Measurements from ENCODE around the gene ECHS1. TPM values are rescaled to one million over a fixed set of nuclear protein-coding genes. Genes with fewer than 3 reads are reported as not detected.
"Not testable (repeated sequence)": the region's sequence is repeated elsewhere in the genome, so short reads cannot be mapped to it uniquely, and the experiment has no call there.

The ECHS1 gene
- total and polyA plus RNA-seq, 2 of the 8 experiments (the other 6 are each of a cell fraction or from before 2014, with no cell fraction given) = 41.7 to 101 TPM

DNA sequence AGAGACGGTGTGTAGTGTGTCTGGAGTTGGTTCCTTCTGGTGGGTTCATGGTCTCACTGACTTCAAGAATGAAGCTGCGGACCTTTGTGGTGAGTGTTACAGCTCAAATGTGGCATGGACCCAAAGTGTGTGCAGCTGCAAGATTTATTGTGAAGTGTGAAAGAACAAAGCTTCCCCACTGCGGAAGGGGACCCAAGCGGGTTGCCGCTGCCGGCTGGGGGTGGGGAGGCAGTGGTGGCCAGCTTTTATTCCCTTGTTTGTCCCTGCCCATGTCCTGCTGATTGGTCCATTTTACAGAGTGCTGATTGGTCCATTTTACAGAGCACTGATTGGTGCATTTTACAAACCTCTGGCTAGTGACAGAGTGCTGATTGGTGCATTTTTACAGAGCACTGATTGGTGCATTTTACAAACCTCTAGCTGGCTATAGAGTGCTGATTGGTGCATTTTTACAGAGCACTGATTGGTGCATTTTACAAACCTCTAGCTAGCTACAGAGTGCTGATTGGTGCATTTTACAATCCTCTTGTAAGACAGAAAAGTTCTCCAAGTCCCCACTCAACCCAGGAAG is 52.2 kb downstream of the ECHS1 start:
- not testable (repeated sequence) for DNase-seq (ENCODE audit: low read depth in 1 of 2, low spot score in 2 of 2); H3K23ac ChIP-seq (ENCODE audit: insufficient read length); H2BK15ac ChIP-seq (ENCODE audit: low read length); H2AFZ ChIP-seq (ENCODE audit: low read length); FAIRE-seq; H3K36me3 ChIP-seq (ENCODE audit: control insufficient read depth in 2 of 4, insufficient read depth in 4 of 4, low read length in 3 of 4); H4K20me1 ChIP-seq (replicated peaks in 1 of 2; ENCODE audit: control insufficient read depth in 1 of 2, insufficient read depth in 2 of 2, low read length in 2 of 2); H3K9ac ChIP-seq (replicated peaks in 1 of 4; ENCODE audit: extremely low read depth in 1 of 4, low read depth in 3 of 4, low read length in 3 of 4); H3K23me2 ChIP-seq (ENCODE audit: low read depth, low read length); H2AK5ac ChIP-seq (ENCODE audit: low read depth, low read length); H3K4me3 ChIP-seq (ENCODE audit: extremely low read depth in 1 of 4, insufficient read depth in 2 of 4, low read depth in 3 of 4, low read length in 4 of 4); H3K18ac ChIP-seq (ENCODE audit: extremely low read depth, low read length); H4K8ac ChIP-seq (ENCODE audit: extremely low read depth, insufficient read depth, low read length); H3K56ac ChIP-seq (replicated peaks; ENCODE audit: insufficient read length, low read depth, low read length); H3K79me1 ChIP-seq (ENCODE audit: low read depth, low read length); H2BK5ac ChIP-seq (ENCODE audit: low read depth, low read length); H2BK12ac ChIP-seq (ENCODE audit: low read depth, low read length); H2BK120ac ChIP-seq (replicated peaks; ENCODE audit: low read depth, low read length); H3K27ac ChIP-seq (ENCODE audit: low read depth, low read length); H3K79me2 ChIP-seq (ENCODE audit: control insufficient read depth in 1 of 2, insufficient read depth in 2 of 2, low read length in 2 of 2); H3K14ac ChIP-seq (ENCODE audit: insufficient read length); H4K91ac ChIP-seq (replicated peaks; ENCODE audit: insufficient read length, low read length); H2BK20ac ChIP-seq (ENCODE audit: low read length); H3K4ac ChIP-seq (replicated peaks; ENCODE audit: insufficient read length, low read depth, low read length); H3K4me2 ChIP-seq (ENCODE audit: insufficient read depth in 1 of 2, low read depth in 2 of 2, low read length in 2 of 2); H3K9me3 ChIP-seq (ENCODE audit: insufficient read depth in 2 of 2, low read depth in 1 of 2, low read length in 1 of 2); H4K5ac ChIP-seq (ENCODE audit: insufficient read length, low read depth, low read length)
- ChIA-PET CTCF (ENCODE audit: partially characterized antibody) (interaction anchor here (0.6 to 0.7 kb wide), 2 partner anchors 9 to 12 kb away, joined by 3 to 5 read pairs; no protein-coding TSS in a partner anchor), POLR2A (ENCODE audit: partially characterized antibody) (interaction anchor here (0.6 kb wide), 1 partner anchor 32 kb away, joined by 3 read pairs; no protein-coding TSS in a partner anchor)
- 89% methylated on average over 6 of the region's 6 CpGs; no CpG with 5 or more reads in 1 of the 2 experiments for WGBS, 2 experiments (ENCODE audit: extremely low coverage in 1 of 2, insufficient coverage in 1 of 2, insufficient read length in 1 of 2, insufficient replicate concordance in 2 of 2, low coverage in 1 of 2, low lambda C conversion rate in 2 of 2, missing lambda C conversion rate in 1 of 2)
- Histone ChIP-seq H3K4me1 (replicated peaks in 1 of 4; ENCODE audit: control insufficient read depth in 3 of 4, insufficient read depth in 4 of 4, low read length in 3 of 4) (peaks cover 0 to 11% (median 4%) of the 10 kb centered on the region in 4 experiments; a peak in 6 of 7 replicates), H3K27me3 (replicated peaks in 1 of 4; ENCODE audit: control insufficient read depth in 3 of 4, extremely low read depth in 1 of 4, insufficient read depth in 3 of 4, low read length in 3 of 4) (peaks cover 10 to 21% (median 15%) of the 10 kb centered on the region in 4 experiments)
- TF ChIP-seq SP1 (IDR thresholded peaks at IDR 0.05; ENCODE audit: low read depth, low read length) = 0 out of 2 replicates have a peak, but pooled peaks have one; percentile 44
